H1 (cell line): ENCODE measurements around the gene CD99. TPM values are rescaled to one million over a fixed set of nuclear protein-coding genes. Genes with fewer than 3 reads are reported as not detected.

Source experiments
- CTCF ChIA-PET: fragments of 300-600 bp; sonication (Branson Sonifier 250); formaldehyde crosslinking; loops from one replicate; lab custom pipeline; 2021; ENCODE audit not compliant: partially characterized antibody; lab: Charles Lee
- POLR2A ChIA-PET: fragments of 300-600 bp; sonication (Branson Sonifier 250); formaldehyde crosslinking; loops from one replicate; lab custom pipeline; 2021; ENCODE audit warnings: inconsistent platforms; ENCODE audit not compliant: partially characterized antibody; lab: Charles Lee
- DNase-seq, 2 experiments: peaks; one replicate each; pipeline versions ENCODE4 v3.0.0 to v3.0.0-alpha.2; 2010 to 2022; ENCODE audit warnings: low spot score in 2 of 2, low read depth in 1 of 2, mixed read lengths in 1 of 2
- FAIRE-seq: peaks from 2 replicates; lab custom pipeline; 2011; peaks lifted over from hg19 to GRCh38; lab: Jason Lieb, UNC
- H2AFZ ChIP-seq: 2 replicates; pipeline ENCODE4 v1.8.1; 2012; ENCODE audit warnings: low read length, inconsistent platforms
- H2AK5ac ChIP-seq: 2 replicates; pipeline ENCODE4 v1.6.1; 2013; ENCODE audit warnings: low read depth, low read length
- H2BK120ac ChIP-seq: replicated peaks from 2 replicates; pipeline ENCODE3; 2013; ENCODE audit warnings: low read depth, low read length, inconsistent platforms
- H2BK12ac ChIP-seq: 2 replicates; pipeline ENCODE4 v1.6.1; 2013; ENCODE audit warnings: low read depth, low read length
- H2BK15ac ChIP-seq: 2 replicates; pipeline ENCODE4 v1.6.1; 2013; ENCODE audit warnings: low read length
- H2BK20ac ChIP-seq: 2 replicates; pipeline ENCODE4 v1.6.1; 2013; ENCODE audit warnings: low read length
- H2BK5ac ChIP-seq: 2 replicates; pipeline ENCODE4 v1.6.1; 2013; ENCODE audit warnings: low read depth, low read length
- H3K14ac ChIP-seq: 2 replicates; pipeline ENCODE4 v1.6.1; 2013; ENCODE audit warnings: inconsistent platforms; ENCODE audit not compliant: insufficient read length
- H3K18ac ChIP-seq: 2 replicates; pipeline ENCODE4 v1.6.1; 2013; ENCODE audit warnings: low read length; ENCODE audit errors: extremely low read depth
- H3K23ac ChIP-seq: 2 replicates; pipeline ENCODE4 v1.6.1; 2013; ENCODE audit warnings: inconsistent platforms; ENCODE audit not compliant: insufficient read length
- H3K23me2 ChIP-seq: 2 replicates; pipeline ENCODE4 v1.6.1; 2013; ENCODE audit warnings: low read depth, low read length
- H3K27ac ChIP-seq: 2 replicates; pipeline ENCODE4 v1.6.1; 2011; ENCODE audit warnings: low read depth, low read length, inconsistent platforms
- H3K27me3 ChIP-seq, 4 experiments: replicated peaks in 1 of 4; 1 replicate in 1 of 4; 2 replicates in 3 of 4; pipeline versions ENCODE4 v1.6.1 to v1.8.1; 2011 to 2013; ENCODE audit warnings: low read length in 3 of 4, mild to moderate bottlenecking in 3 of 4, inconsistent platforms in 2 of 4, mixed read lengths in 2 of 4, moderate library complexity in 1 of 4; ENCODE audit not compliant: control insufficient read depth in 3 of 4, insufficient read depth in 3 of 4; ENCODE audit errors: extremely low read depth in 1 of 4
- H3K36me3 ChIP-seq, 4 experiments: 2 replicates each; pipeline versions ENCODE4 v1.6.1 to v1.8.1; 2011 to 2013; ENCODE audit warnings: mild to moderate bottlenecking in 4 of 4, low read length in 3 of 4, moderate library complexity in 2 of 4, control low read depth in 1 of 4, inconsistent platforms in 1 of 4; ENCODE audit not compliant: insufficient read depth in 4 of 4, control insufficient read depth in 2 of 4
- H3K4ac ChIP-seq: replicated peaks from 2 replicates; pipeline ENCODE3; 2013; ENCODE audit warnings: low read length, low read depth, mixed read lengths, inconsistent platforms; ENCODE audit not compliant: insufficient read length
- H3K4me1 ChIP-seq, 4 experiments: replicated peaks in 1 of 4; 1 replicate in 1 of 4; 2 replicates in 3 of 4; pipeline versions ENCODE4 v1.6.1 to v1.8.1; 2011 to 2013; ENCODE audit warnings: low read length in 3 of 4, inconsistent platforms in 2 of 4, mixed read lengths in 1 of 4; ENCODE audit not compliant: insufficient read depth in 4 of 4, control insufficient read depth in 3 of 4
- H3K4me2 ChIP-seq, 2 experiments: 2 replicates each; pipeline versions ENCODE4 v1.6.1 to v1.8.1; 2011 to 2013; ENCODE audit warnings: low read depth in 2 of 2, low read length in 2 of 2, control low read depth in 1 of 2, inconsistent platforms in 1 of 2, mild to moderate bottlenecking in 1 of 2; ENCODE audit not compliant: insufficient read depth in 1 of 2
- H3K4me3 ChIP-seq, 4 experiments: fragments of 200-600, 300-600 bp in 1 of 4; sonication (generic), shearing (Covaris generic), sonication (Bioruptor Twin) in 1 of 4; 2 replicates each; pipeline versions ENCODE4 v1.5.1 to v1.8.1; 2011 to 2016; ENCODE audit warnings: low read length in 4 of 4, low read depth in 3 of 4, control low read depth in 2 of 4, inconsistent platforms in 2 of 4, mild to moderate bottlenecking in 2 of 4, mixed read lengths in 1 of 4, moderate library complexity in 1 of 4; ENCODE audit not compliant: insufficient read depth in 2 of 4; ENCODE audit errors: extremely low read depth in 1 of 4
- H3K56ac ChIP-seq: replicated peaks from 2 replicates; pipeline ENCODE3; 2013; ENCODE audit warnings: low read depth, mild to moderate bottlenecking, mixed read lengths, low read length, inconsistent platforms; ENCODE audit not compliant: insufficient read length
- H3K79me1 ChIP-seq: 2 replicates; pipeline ENCODE4 v1.6.1; 2013; ENCODE audit warnings: low read depth, low read length, control low read depth
- H3K79me2 ChIP-seq, 2 experiments: 2 replicates each; pipeline versions ENCODE4 v1.6.1 to v1.8.1; 2012 to 2013; ENCODE audit warnings: low read length in 2 of 2, mild to moderate bottlenecking in 2 of 2, inconsistent platforms in 1 of 2; ENCODE audit not compliant: insufficient read depth in 2 of 2, control insufficient read depth in 1 of 2
- H3K9ac ChIP-seq, 4 experiments: replicated peaks in 1 of 4; 1 replicate in 1 of 4; 2 replicates in 3 of 4; pipeline versions ENCODE4 v1.6.1 to v1.8.1; 2011 to 2013; ENCODE audit warnings: low read depth in 3 of 4, low read length in 3 of 4, control low read depth in 2 of 4, mild to moderate bottlenecking in 2 of 4, moderate library complexity in 2 of 4, inconsistent platforms in 1 of 4; ENCODE audit errors: extremely low read depth in 1 of 4
- H3K9me3 ChIP-seq, 2 experiments: 2 replicates each; pipeline versions ENCODE4 v1.6.1 to v1.8.1; 2012 to 2013; ENCODE audit warnings: mild to moderate bottlenecking in 2 of 2, moderate library complexity in 2 of 2, control low read depth in 1 of 2, inconsistent platforms in 1 of 2, low read depth in 1 of 2, low read length in 1 of 2, mixed read lengths in 1 of 2; ENCODE audit not compliant: insufficient read depth in 2 of 2
- H4K20me1 ChIP-seq, 2 experiments: replicated peaks in 1 of 2; 2 replicates each; pipeline versions ENCODE3 to v1.8.1; 2011 to 2013; ENCODE audit warnings: inconsistent platforms in 2 of 2, low read length in 2 of 2, mild to moderate bottlenecking in 1 of 2; ENCODE audit not compliant: insufficient read depth in 2 of 2, control insufficient read depth in 1 of 2
- H4K5ac ChIP-seq: 2 replicates; pipeline ENCODE4 v1.6.1; 2013; ENCODE audit warnings: low read length, low read depth, mixed read lengths, inconsistent platforms; ENCODE audit not compliant: insufficient read length
- H4K8ac ChIP-seq: 2 replicates; pipeline ENCODE4 v1.8.0; 2013; ENCODE audit warnings: mild to moderate bottlenecking, moderate library complexity, low read length, inconsistent platforms; ENCODE audit not compliant: insufficient read depth; ENCODE audit errors: extremely low read depth
- H4K91ac ChIP-seq: replicated peaks from 2 replicates; pipeline ENCODE3; 2013; ENCODE audit warnings: low read length, mixed read lengths, inconsistent platforms; ENCODE audit not compliant: insufficient read length
- MAX ChIP-seq: IDR thresholded peaks from 2 replicates; pipeline ENCODE4 v1.6.1; 2012; ENCODE audit warnings: inconsistent platforms
- WGBS, 2 experiments: shearing (Covaris generic) in 1 of 2; methylation state at CpG; one replicate each; pipeline versions ENCODE4 v1.1.6 to v1.1.7; 2013 to 2015; ENCODE audit warnings: low lambda C conversion rate in 2 of 2, mixed read lengths in 2 of 2, inconsistent platforms in 1 of 2, low coverage in 1 of 2, missing lambda C conversion rate in 1 of 2; ENCODE audit not compliant: insufficient replicate concordance in 2 of 2, insufficient coverage in 1 of 2, insufficient read length in 1 of 2; ENCODE audit errors: extremely low coverage in 1 of 2, missing lambda C conversion rate in 1 of 2; 5-methylcytosine and 5-hydroxymethylcytosine counted together
- polyA plus RNA-seq, 7 experiments: library from polyadenylated mRNA; depleted of rRNA in 3 of 7; stranded (reverse) in 5 of 7; unstranded in 2 of 7; fragments of >200 nt in 5 of 7; fragments of 200-250 nt in 2 of 7; gene quantifications; 1 replicate in 5 of 7; 2 replicates in 1 of 7; 4 replicates in 1 of 7; pipeline versions ENCODE4 v1.2.1 to v1.2.3, GENCODE V29; 2011 to 2013; ENCODE audit warnings: missing spikeins in 2 of 7, mixed read lengths in 2 of 7
- total RNA-seq: library from RNA; stranded (reverse); fragmentation: NEBNext Ultra II Directional; extraction: Animal tissue kit (Norgen Biotek cat#: 25700); gene quantifications from 2 replicates; pipeline ENCODE4 v1.2.1, GENCODE V29; 2021

Gene CD99
- total and polyA plus RNA-seq, 2 of the 8 experiments (the other 6 are each of a cell fraction or from before 2014, with no cell fraction given), result 30.1 to 47.8 TPM

DNA sequence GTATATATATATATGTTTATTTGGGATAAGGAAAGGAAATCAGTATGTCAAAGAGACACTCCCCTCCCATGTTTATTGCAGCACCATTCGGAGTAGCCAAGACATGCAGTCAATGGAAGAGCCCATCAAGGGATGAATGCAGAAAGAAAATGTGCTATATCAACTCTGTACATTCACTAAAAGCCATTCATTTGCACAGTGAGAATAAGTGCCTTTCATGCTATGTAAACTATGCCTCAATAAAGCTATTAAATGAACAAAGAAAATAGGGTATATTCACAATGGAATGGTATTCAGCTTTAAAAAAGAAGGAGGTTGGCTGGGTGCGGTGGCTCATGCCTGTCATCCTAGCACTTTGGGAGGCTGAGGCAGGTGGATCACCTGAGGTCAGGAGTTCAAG is 20.3 kb downstream of the CD99 start:
- no peak for DNase-seq
- Histone ChIP-seq H4K91ac (no peak overlapping the region), H3K79me1 (peaks cover 5% of the 10 kb centered on the region; the same call in 1 of the 2 replicates), H3K27ac (no peak overlapping the region), H2BK20ac (no peak overlapping the region), H3K27me3 (no peaks in the 10 kb centered on the region), H3K4me1 (peaks cover 5 to 25% (median 12%) of the 10 kb centered on the region in 4 experiments), H3K4me3 (no peak overlapping the region), H3K4me2 (no peak overlapping the region), H4K20me1 (peaks cover 0 to 12% of the 10 kb centered on the region in 2 experiments), H3K56ac (no peak overlapping the region), H3K79me2 (peaks cover 0 to 5% of the 10 kb centered on the region in 2 experiments; a peak in 1 of 4 replicates), H2BK15ac (no peak overlapping the region), H2AK5ac (no peak overlapping the region), H2BK5ac (no peak overlapping the region), H2BK12ac (no peak overlapping the region), H3K4ac (no peak overlapping the region)
- CTCF ChIA-PET, result no interaction called here
- FAIRE-seq, result no peak
- TF ChIP-seq MAX, result no peak
- TF ChIP-seq, all 59 proteins: peak for 0
- H3K9me3 ChIP-seq, result no peaks in the 10 kb centered on the region
- 87% methylated on average over 2 of the region's 2 CpGs; no CpG with 5 or more reads in 1 of the 2 experiments for WGBS, 2 experiments
- peaks cover 5% of the 10 kb centered on the region; the same call in 1 of the 2 replicates for H3K23me2 ChIP-seq
- H3K9ac ChIP-seq, result no peak overlapping the region
- H2AFZ ChIP-seq, result no peak overlapping the region
- no peak overlapping the region for H4K8ac ChIP-seq
- H3K23ac ChIP-seq, result no peak overlapping the region
- no peak overlapping the region for H2BK120ac ChIP-seq
- POLR2A ChIA-PET, result no interaction called here
- H4K5ac ChIP-seq, result no peak overlapping the region
- no peak overlapping the region for H3K14ac ChIP-seq
- peaks cover 0 to 3% (median 0%) of the 10 kb centered on the region in 4 experiments; a peak in 2 of 8 replicates for H3K36me3 ChIP-seq
- H3K18ac ChIP-seq, result no peak overlapping the region
